Left cardiac atrium (tissue), 4 donors: Measurements from ENCODE around the gene COL9A3. TPM values are rescaled to one million over a fixed set of nuclear protein-coding genes. Genes with fewer than 3 reads are reported as not detected.

Experiments used
- ATAC-seq, 2 donors: fragments of 200-7000 bp; cut with Tn5 transposase; one replicate each; pipeline ENCODE4 v1.9.1; 2020; ENCODE audit warnings: mild to moderate bottlenecking in 2 of 2, moderate library complexity in 2 of 2
- DNase-seq: peaks from one replicate; pipeline ENCODE4 v3.0.0-alpha.2; 2020
- intact Hi-C, 2 donors: fragments of 100-400 bp; cut with DNase I; formaldehyde crosslinking; loops; one replicate each; pipeline versions ENCODE4 v1.14.1 to v1.15.1; 2022 to 2023
- long read RNA-seq: library from polyadenylated mRNA; unstranded; transcript quantifications from one replicate; pipeline ENCODE4 v2.0.0, GENCODE V29; 2021
- total RNA-seq, 2 donors: library from RNA; stranded (reverse); fragmentation: NEBNext Ultra II Directional; extraction: Animal tissue kit (Norgen Biotek cat#: 25700); gene quantifications; one replicate each; pipeline ENCODE4 v1.2.1, GENCODE V29; 2021
- donor health status: DM: no; HTN: yes; CAD: no.
- donor health status: DM: no; HTN: yes; CAD: no; lungs with severe emphysema.
- donor health status: DM: yes; HTN: yes; CAD: no.
- donor health status: Dilated cardiomyopathy.

The COL9A3 gene
- total RNA-seq = 1 to 10 TPM; 4.0 to 4.7 TPM
- long read RNA-seq, partial matches to known transcripts = 0 of 1 reads
- long read RNA-seq, other reads (novel, unspliced or antisense) = 1 of 1 reads

GRCh38 chr20:62816884-62817873 is at the start of gene COL9A3:
Gene COL9A3, plus strand, starts transcription at chr20:62817050. Its CDS starts 15 bp downstream, at chr20:62817065.
- intact Hi-C loops = no loop called here
- ATAC-seq (no peak), DNase-seq (no peak)

GRCh38 chr20:62768234-62768546 is 48.7 kb upstream of the COL9A3 start:
- ATAC-seq (no peak), DNase-seq (peak; percentile 12)
- intact Hi-C loops = no loop called here

GRCh38 chr20:62768551-62769287 is 48.1 kb upstream of the COL9A3 start:
- ATAC-seq = peak in 1 of 2 donors; percentile 72
- peak; percentile 20 for DNase-seq
- intact Hi-C loops = no loop called here

GRCh38 chr20:62769346-62770071 is 47.3 kb upstream of the COL9A3 start:
- DNase-seq (peak; percentile 15), ATAC-seq (no peak)
- intact Hi-C loops = no loop called here

- DNase-seq = peak; percentile 14
- ATAC-seq = no peak
- intact Hi-C loops = no loop called here
Measured at GRCh38 chr20:62770111-62770910, 46.5 kb upstream of the COL9A3 start.

- intact Hi-C loops = no loop called here
- DNase-seq (peak; percentile 5), ATAC-seq (no peak)
Measured at GRCh38 chr20:62770916-62771315, 45.9 kb upstream of the COL9A3 start.

GRCh38 chr20:62771396-62772102 is 45.3 kb upstream of the COL9A3 start:
- intact Hi-C loops = no loop called here
- ATAC-seq (no peak), DNase-seq (peak; percentile 19)

- intact Hi-C loops = no loop called here
- ATAC-seq = no peak
- DNase-seq = no peak
Measured at GRCh38 chr20:62772103-62772611, 44.7 kb upstream of the COL9A3 start.

- ATAC-seq (no peak), DNase-seq (no peak)
- intact Hi-C loops = no loop called here
Measured at GRCh38 chr20:62772619-62772989, 44.2 kb upstream of the COL9A3 start.

- ATAC-seq = peak in 1 of 2 donors; percentile 74
- intact Hi-C loops = no loop called here
- DNase-seq = no peak
Measured at GRCh38 chr20:62772990-62773844, 43.6 kb upstream of the COL9A3 start.

GRCh38 chr20:62773845-62774714 is 42.8 kb upstream of the COL9A3 start:
- DNase-seq = no peak

GRCh38 chr20:62774762-62775161 is 42.1 kb upstream of the COL9A3 start:
- intact Hi-C loops = no loop called here
- no peak for ATAC-seq
- no peak for DNase-seq

More at GRCh38 chr20:62773845-62774714, 42.8 kb upstream of the COL9A3 start:
- ATAC-seq = no peak
- intact Hi-C loops = no loop called here

GRCh38 chr20:62775206-62775605 is 41.6 kb upstream of the COL9A3 start:
- ATAC-seq (no peak), DNase-seq (no peak)
- intact Hi-C loops = no loop called here

GRCh38 chr20:62776035-62776691 is 40.7 kb upstream of the COL9A3 start:
- DNase-seq (no peak), ATAC-seq (peak in 1 of 2 donors; percentile 35)
- intact Hi-C loops = no loop called here

GRCh38 chr20:62776692-62777527 is 39.9 kb upstream of the COL9A3 start:
- ATAC-seq (peak in 1 of 2 donors; percentile 16), DNase-seq (no peak)
- intact Hi-C loops = no loop called here
